K562 (cell line): ENCODE data around the gene SMAD3.

Source experiments
- HDAC3 ChIP-seq: fragments of 450-650 bp; IDR thresholded peaks from 2 replicates; pipeline ENCODE4 v1.6.1; 2018; ENCODE audit warnings: borderline replicate concordance, mild to moderate bottlenecking, moderate library complexity; ENCODE audit not compliant: partially characterized antibody
- RAD51 ChIP-seq: fragments of 450-650 bp; IDR thresholded peaks from 2 replicates; pipeline ENCODE4 v1.7.1; 2016; ENCODE audit warnings: low read depth, mild to moderate bottlenecking, borderline replicate concordance
- WHSC1 ChIP-seq: IDR thresholded peaks from one replicate; pipeline ENCODE4 v1.6.1; 2012; ENCODE audit warnings: low read length, control low read depth, inconsistent platforms

GRCh38 chr15:67050062-67050461, 15.3 kb upstream of the SMAD3 start:
- TF ChIP-seq WHSC1 (no peak), HDAC3 (no peak), RAD51 (no peak)
